ENCODE data around the gene BDP1.
"Not testable (repeated sequence)": the region's sequence is repeated elsewhere in the genome, so short reads cannot be mapped to it uniquely, and the experiment has no call there.

The BDP1 gene

GRCh38 chr5:71563161-71563560 is 107.7 kb downstream of the BDP1 start:
- in situ Hi-C loops (cut with MboI; ENCODE audit: low sequenced_read_pairs), result no loop called here

GRCh38 chr5:71564895-71565294 is 109.4 kb downstream of the BDP1 start:
- in situ Hi-C loops (cut with MboI; ENCODE audit: low sequenced_read_pairs), result no loop called here

- in situ Hi-C loops (cut with MboI; ENCODE audit: low sequenced_read_pairs), result no loop called here
These were observed 114.5 kb downstream of the BDP1 start for GRCh38 chr5:71569748-71570509.

- in situ Hi-C loops (cut with MboI; ENCODE audit: low sequenced_read_pairs), result not testable (repeated sequence)
These were observed 116.4 kb downstream of the BDP1 start for GRCh38 chr5:71571811-71572210.

GRCh38 chr5:71573591-71573990 is 118.1 kb downstream of the BDP1 start:
- in situ Hi-C loops (cut with MboI; ENCODE audit: low sequenced_read_pairs), result no loop called here

- in situ Hi-C loops (cut with MboI; ENCODE audit: low sequenced_read_pairs), result not testable (repeated sequence)
These were observed 120.1 kb downstream of the BDP1 start for GRCh38 chr5:71575588-71575987.

- in situ Hi-C loops (cut with MboI; ENCODE audit: low sequenced_read_pairs), result no loop called here
These were observed 120.8 kb downstream of the BDP1 start for GRCh38 chr5:71576241-71576640.

- in situ Hi-C loops (cut with MboI; ENCODE audit: low sequenced_read_pairs), result not testable (repeated sequence)
These were observed 122.4 kb downstream of the BDP1 start for GRCh38 chr5:71577839-71578238.

GRCh38 chr5:71582945-71583584 is 127.6 kb downstream of the BDP1 start:
- in situ Hi-C loops (cut with MboI; ENCODE audit: low sequenced_read_pairs), result no loop called here

GRCh38 chr5:71586052-71586940 is 130.8 kb downstream of the BDP1 start:
- in situ Hi-C loops (cut with MboI; ENCODE audit: low sequenced_read_pairs), result no loop called here

GRCh38 chr5:71586941-71587765 is 131.7 kb downstream of the BDP1 start, which contains the start of gene MCCC2:
MCCC2 (plus strand) TSS chr5:71587340; CDS start chr5:71587426, 86 bp downstream.
- in situ Hi-C loops (cut with MboI; ENCODE audit: low sequenced_read_pairs), result no loop called here

GRCh38 chr5:71587766-71588532 is 132.5 kb downstream of the BDP1 start:
- in situ Hi-C loops (cut with MboI; ENCODE audit: low sequenced_read_pairs), result no loop called here

GRCh38 chr5:71588533-71588885 is 133.1 kb downstream of the BDP1 start:
- in situ Hi-C loops (cut with MboI; ENCODE audit: low sequenced_read_pairs), result no loop called here

- in situ Hi-C loops (cut with MboI; ENCODE audit: low sequenced_read_pairs), result no loop called here
These were observed 134.5 kb downstream of the BDP1 start for GRCh38 chr5:71589903-71590302.

GRCh38 chr5:71591100-71591499 is 135.6 kb downstream of the BDP1 start:
- in situ Hi-C loops (cut with MboI; ENCODE audit: low sequenced_read_pairs), result no loop called here

- in situ Hi-C loops (cut with MboI; ENCODE audit: low sequenced_read_pairs), result no loop called here
These were observed 140.7 kb downstream of the BDP1 start for GRCh38 chr5:71596169-71596568.

- in situ Hi-C loops (cut with MboI; ENCODE audit: low sequenced_read_pairs), result no loop called here
These were observed 141.6 kb downstream of the BDP1 start for GRCh38 chr5:71597001-71597400.

- in situ Hi-C loops (cut with MboI; ENCODE audit: low sequenced_read_pairs), result no loop called here
These were observed 145.3 kb downstream of the BDP1 start for GRCh38 chr5:71600783-71601182.

- in situ Hi-C loops (cut with MboI; ENCODE audit: low sequenced_read_pairs), result no loop called here
These were observed 146.0 kb downstream of the BDP1 start for GRCh38 chr5:71601222-71602026.

Data from HL-60/S4 treated with phorbol 12-myristate 13-acetate at 8.2 ng/mL for 4 days and 3 days (cell line).